ENCODE results near the gene ITCH.
"Not testable (repeated sequence)": the region's sequence is repeated elsewhere in the genome, so short reads cannot be mapped to it uniquely, and the experiment has no call there.

Gene ITCH

GRCh38 chr20:34347571-34347970, 15.5 kb upstream of the ITCH start:
- no peak for TF ChIP-seq CTCF (IDR thresholded peaks at IDR 0.05; ENCODE audit: low read depth, low read length)
- TF ChIP-seq EZH2phosphoT487 (IDR thresholded peaks at IDR 0.05; ENCODE audit: low read depth), result no peak
- Histone ChIP-seq H3K4me3 (ENCODE audit: low read length) (no peak overlapping the region), H3K4me2 (ENCODE audit: low read length) (no peak overlapping the region)

GRCh38 chr20:34350095-34350494, 13.0 kb upstream of the ITCH start:
- Histone ChIP-seq H3K4me2 (ENCODE audit: low read length) (no peak overlapping the region), H2AFZ (ENCODE audit: low read depth, low read length) (no peak overlapping the region), H3K9ac (ENCODE audit: low read length) (no peak overlapping the region), H3K27me3 (ENCODE audit: low read depth, low read length) (peaks cover 3% of the 10 kb centered on the region; the same call in 1 of the 2 replicates), H3K36me3 (replicated peaks; ENCODE audit: low read depth, low read length) (no peaks in the 10 kb centered on the region), H3K79me2 (ENCODE audit: low read length) (no peaks in the 10 kb centered on the region), H3K4me3 (ENCODE audit: low read length) (no peak overlapping the region), H3K9me3 (ENCODE audit: insufficient read depth, low read length) (no peaks in the 10 kb centered on the region), H3K4me1 (ENCODE audit: low read length) (no peaks in the 10 kb centered on the region), H3K27ac (ENCODE audit: low read length) (no peak overlapping the region), H4K20me1 (ENCODE audit: insufficient read depth, low read length) (no peaks in the 10 kb centered on the region)
- TF ChIP-seq EZH2phosphoT487 (IDR thresholded peaks at IDR 0.05; ENCODE audit: low read depth) (no peak), CTCF (IDR thresholded peaks at IDR 0.05; ENCODE audit: low read depth, low read length) (no peak)

More at GRCh38 chr20:34347571-34347970, 15.5 kb upstream of the ITCH start:
- H3K27me3 ChIP-seq (ENCODE audit: low read depth, low read length), result peaks cover 3% of the 10 kb centered on the region; the same call in 1 of the 2 replicates
- no peak overlapping the region for H2AFZ ChIP-seq (ENCODE audit: low read depth, low read length)
- no peak overlapping the region for H3K9ac ChIP-seq (ENCODE audit: low read length)
- no peaks in the 10 kb centered on the region for H3K36me3 ChIP-seq (replicated peaks; ENCODE audit: low read depth, low read length)
- H3K79me2 ChIP-seq (ENCODE audit: low read length), result no peaks in the 10 kb centered on the region
- H4K20me1 ChIP-seq (ENCODE audit: insufficient read depth, low read length), result no peaks in the 10 kb centered on the region
- H3K27ac ChIP-seq (ENCODE audit: low read length), result no peak overlapping the region
- no peaks in the 10 kb centered on the region for H3K4me1 ChIP-seq (ENCODE audit: low read length)
- H3K9me3 ChIP-seq (ENCODE audit: insufficient read depth, low read length), result no peaks in the 10 kb centered on the region

- not testable (repeated sequence) for H4K20me1 ChIP-seq (ENCODE audit: insufficient read depth, low read length); H3K4me3 ChIP-seq (ENCODE audit: low read length); H3K36me3 ChIP-seq (replicated peaks; ENCODE audit: low read depth, low read length); H3K9ac ChIP-seq (ENCODE audit: low read length); H3K27ac ChIP-seq (ENCODE audit: low read length); H3K9me3 ChIP-seq (ENCODE audit: insufficient read depth, low read length); H3K79me2 ChIP-seq (ENCODE audit: low read length); H3K27me3 ChIP-seq (ENCODE audit: low read depth, low read length); H3K4me1 ChIP-seq (ENCODE audit: low read length); H3K4me2 ChIP-seq (ENCODE audit: low read length); H2AFZ ChIP-seq (ENCODE audit: low read depth, low read length)
Measured at GRCh38 chr20:34353467-34353866, 9.6 kb upstream of the ITCH start.

GRCh38 chr20:34355427-34355826, 7.6 kb upstream of the ITCH start:
- Histone ChIP-seq H3K4me2 (ENCODE audit: low read length) (no peak overlapping the region), H3K4me3 (ENCODE audit: low read length) (no peak overlapping the region), H3K36me3 (replicated peaks; ENCODE audit: low read depth, low read length) (no peaks in the 10 kb centered on the region), H3K79me2 (ENCODE audit: low read length) (no peaks in the 10 kb centered on the region), H3K4me1 (ENCODE audit: low read length) (no peaks in the 10 kb centered on the region), H2AFZ (ENCODE audit: low read depth, low read length) (no peak overlapping the region), H3K9me3 (ENCODE audit: insufficient read depth, low read length) (no peaks in the 10 kb centered on the region), H3K27ac (ENCODE audit: low read length) (no peak overlapping the region), H3K9ac (ENCODE audit: low read length) (no peak overlapping the region), H3K27me3 (ENCODE audit: low read depth, low read length) (peaks cover 9% of the 10 kb centered on the region; the same call in 1 of the 2 replicates), H4K20me1 (ENCODE audit: insufficient read depth, low read length) (no peaks in the 10 kb centered on the region)
- TF ChIP-seq EZH2phosphoT487 (IDR thresholded peaks at IDR 0.05; ENCODE audit: low read depth), result no peak
- no peak for TF ChIP-seq CTCF (IDR thresholded peaks at IDR 0.05; ENCODE audit: low read depth, low read length)

- H4K20me1 ChIP-seq (ENCODE audit: insufficient read depth, low read length); H3K36me3 ChIP-seq (replicated peaks; ENCODE audit: low read depth, low read length): not testable (repeated sequence)
Measured at GRCh38 chr20:34359729-34360128, 3.3 kb upstream of the ITCH start.

More at GRCh38 chr20:34359729-34360128, 3.3 kb upstream of the ITCH start:
- H3K27ac ChIP-seq (ENCODE audit: low read length); H3K9ac ChIP-seq (ENCODE audit: low read length); H3K27me3 ChIP-seq (ENCODE audit: low read depth, low read length); H3K4me2 ChIP-seq (ENCODE audit: low read length); H3K9me3 ChIP-seq (ENCODE audit: insufficient read depth, low read length); H3K4me3 ChIP-seq (ENCODE audit: low read length); H2AFZ ChIP-seq (ENCODE audit: low read depth, low read length): not testable (repeated sequence)
- peaks cover 13% of the 10 kb centered on the region for H3K79me2 ChIP-seq (ENCODE audit: low read length)
- H3K4me1 ChIP-seq (ENCODE audit: low read length), result peaks cover 11% of the 10 kb centered on the region
